ENCODE data around the gene PRKCA.
"Not testable (repeated sequence)": the region's sequence is repeated elsewhere in the genome, so short reads cannot be mapped to it uniquely, and the experiment has no call there.

The PRKCA gene

DNA sequence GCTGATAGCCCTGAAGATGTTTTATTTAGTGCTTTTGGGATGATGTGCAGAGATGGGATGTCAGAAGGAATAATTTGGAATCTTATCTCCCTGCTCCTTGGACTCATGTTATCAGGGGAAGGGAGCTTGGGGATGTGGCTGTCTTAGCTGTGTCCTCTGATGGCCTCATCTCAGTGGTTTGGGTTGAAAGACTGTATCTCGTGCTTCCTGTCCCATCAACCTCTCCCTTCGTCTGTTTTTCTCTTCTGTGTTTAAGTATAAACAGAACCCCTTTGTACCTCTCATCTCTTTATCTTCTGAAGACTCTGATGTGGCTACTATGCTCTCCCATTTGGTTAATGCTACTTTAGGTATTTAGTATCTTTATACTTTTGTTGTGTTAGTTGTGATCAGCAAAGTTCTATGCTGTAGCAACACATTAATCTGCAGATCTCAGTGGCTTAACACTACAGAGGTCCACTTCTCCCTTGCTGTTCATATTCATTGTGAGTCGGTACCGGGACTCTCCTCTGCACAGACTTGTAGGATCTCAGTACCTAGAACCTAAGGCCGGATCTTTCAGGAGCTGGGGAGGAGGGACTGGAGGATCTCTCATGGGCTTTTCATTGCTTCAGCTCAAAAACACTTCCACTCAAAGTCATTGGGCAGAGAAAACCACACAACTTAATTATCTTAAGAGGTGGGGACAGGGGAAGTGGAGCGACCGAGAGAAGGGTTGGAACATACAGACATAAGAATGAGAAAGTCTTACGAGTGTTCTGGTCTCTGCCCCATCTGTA is 28.8 kb downstream of the PRKCA start:
- DNase-seq: no peak

DNA sequence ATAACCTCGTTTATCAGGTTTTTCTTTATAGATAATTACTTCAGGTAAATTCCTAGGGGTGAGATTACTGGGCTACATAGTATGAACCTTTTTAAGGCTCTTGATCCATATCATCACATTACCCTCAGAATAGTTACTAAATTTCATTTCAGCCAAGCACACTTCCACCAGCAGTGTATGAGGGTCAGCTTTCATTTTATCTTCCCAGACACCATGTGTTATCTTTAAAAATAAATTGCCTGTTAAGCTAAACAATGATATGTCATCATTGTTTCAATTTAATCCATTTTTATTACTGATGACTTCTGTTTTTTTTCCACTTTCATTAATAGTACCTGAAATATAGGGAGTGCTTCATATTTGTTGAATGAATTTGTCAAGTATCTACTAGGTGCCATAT is 33.4 kb downstream of the PRKCA start:
- no peak for DNase-seq

DNA sequence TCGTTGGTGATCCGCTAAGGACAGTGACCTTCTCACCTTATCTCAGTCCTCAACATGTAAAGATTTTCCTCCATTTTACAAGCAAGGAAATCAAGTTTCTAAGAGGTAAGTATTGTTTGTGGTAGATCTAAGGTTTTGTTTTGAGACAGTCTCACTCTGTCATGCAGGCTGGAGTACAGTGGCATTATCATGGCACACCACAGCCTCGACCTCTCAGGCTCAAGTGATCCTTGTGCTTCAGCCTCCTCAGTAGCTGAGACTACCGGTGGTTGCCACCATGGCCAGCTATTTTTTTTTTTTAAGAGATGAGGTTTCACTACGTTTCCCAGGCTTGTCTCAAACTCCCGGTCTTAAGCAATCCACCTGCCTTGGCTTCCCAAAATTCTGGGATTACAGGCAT is 34.9 kb downstream of the PRKCA start:
- no peak for DNase-seq

DNA sequence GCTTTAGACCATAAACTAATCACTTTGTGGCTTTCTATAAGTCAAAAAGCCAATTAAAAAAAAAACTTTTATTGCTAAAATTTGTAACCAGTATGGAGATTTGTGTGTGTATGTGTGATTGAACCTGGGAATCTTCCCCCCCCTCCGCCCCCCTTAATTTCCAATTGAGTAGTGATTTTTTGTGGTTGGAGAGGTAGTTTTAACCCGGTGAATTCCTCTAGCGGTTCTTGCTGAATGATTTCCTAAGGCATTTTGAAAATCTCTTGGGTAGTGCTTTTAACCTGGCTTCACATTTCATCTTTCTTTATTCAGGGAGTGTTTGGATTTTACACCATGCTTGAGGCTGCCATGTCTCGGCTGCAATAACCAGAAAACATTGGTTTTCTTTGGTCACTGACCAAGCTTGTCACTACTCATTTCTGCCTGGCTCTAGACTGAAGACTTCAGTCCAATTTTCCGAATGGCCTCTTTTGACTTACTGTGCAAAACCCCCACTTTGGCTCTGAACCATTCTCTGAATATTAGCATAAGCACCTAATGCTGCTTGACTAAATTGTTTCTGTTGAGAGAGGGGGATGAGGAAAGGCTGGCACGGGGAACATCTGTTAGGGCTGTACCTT is 35.6 kb downstream of the PRKCA start:
- no peak for DNase-seq

DNA sequence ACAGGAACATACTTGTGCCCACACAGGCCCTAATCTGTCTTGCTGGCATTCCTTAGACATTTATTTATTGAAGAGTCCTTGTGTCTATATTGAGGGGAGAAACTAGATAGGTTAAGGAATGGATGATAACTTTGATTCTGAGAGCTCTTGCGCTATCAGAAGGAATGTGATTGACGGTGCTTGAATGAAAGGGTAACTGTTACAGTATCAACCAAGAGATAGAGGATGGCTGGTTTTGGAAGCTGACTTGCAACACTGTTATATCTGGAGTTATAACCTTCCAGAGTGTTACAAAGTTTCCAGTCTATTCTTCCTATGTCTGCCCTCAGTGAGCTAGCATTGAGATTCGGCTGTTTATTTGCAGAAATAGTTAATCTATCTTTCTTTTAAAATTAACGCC is 36.5 kb downstream of the PRKCA start:
- no peak for DNase-seq

DNA sequence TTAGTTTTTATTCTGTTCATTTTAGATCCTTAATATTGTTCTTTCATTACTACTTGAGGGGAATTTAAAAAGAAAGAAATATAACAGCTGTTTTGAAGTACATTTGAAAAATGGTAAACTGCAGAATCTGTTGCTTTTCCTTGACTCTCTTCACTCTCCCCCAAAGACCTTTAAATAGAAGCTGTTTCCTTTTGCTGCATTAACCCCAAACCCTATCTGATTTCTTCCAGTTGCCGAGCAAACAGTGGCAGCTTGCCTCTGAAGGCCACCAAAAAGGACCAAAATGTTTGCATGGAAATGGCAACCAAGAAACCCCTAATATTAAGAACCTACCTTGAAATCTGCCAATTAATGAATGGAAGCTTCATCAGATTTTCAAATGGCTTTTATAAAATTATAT is 37.1 kb downstream of the PRKCA start:
- no peak for DNase-seq

DNA sequence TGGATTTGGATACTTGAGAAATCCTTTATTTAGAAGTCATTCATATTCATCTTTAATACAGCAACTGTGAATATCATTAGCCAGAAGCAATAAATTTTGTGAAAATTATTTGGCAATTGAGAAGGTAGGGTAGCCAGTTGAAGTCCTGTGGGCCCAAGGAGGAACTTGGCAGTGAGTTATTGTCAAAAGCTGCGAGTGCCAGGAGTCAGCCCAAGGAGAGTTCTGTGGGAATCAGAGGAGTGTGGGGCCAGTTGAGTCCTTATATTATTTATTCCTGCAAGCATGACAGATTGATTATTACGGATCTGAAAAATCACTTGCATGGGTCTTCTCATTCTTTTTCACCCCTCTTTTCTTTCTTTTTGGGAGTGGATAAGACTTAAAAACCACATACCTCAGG is 38.3 kb downstream of the PRKCA start:
- DNase-seq: no peak

DNA sequence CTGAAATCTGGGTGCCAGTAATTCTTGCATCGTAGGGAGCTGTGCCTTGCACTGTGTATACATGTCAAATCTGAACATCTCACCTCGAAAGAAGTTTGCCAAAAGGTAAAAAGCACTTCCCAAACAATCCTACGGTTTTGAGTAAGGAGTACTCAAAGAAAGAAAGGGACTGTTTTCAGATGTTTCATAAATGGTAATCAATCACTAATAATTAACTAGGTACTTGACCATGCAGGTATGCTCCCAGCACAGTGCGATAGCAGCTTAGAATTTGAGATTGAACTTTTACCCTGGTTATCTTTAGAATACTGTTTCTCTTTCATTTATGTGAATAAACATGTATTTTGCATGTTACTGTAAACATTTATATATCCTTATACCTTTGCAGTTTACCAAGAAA is 39.0 kb downstream of the PRKCA start:
- DNase-seq: no peak

DNA sequence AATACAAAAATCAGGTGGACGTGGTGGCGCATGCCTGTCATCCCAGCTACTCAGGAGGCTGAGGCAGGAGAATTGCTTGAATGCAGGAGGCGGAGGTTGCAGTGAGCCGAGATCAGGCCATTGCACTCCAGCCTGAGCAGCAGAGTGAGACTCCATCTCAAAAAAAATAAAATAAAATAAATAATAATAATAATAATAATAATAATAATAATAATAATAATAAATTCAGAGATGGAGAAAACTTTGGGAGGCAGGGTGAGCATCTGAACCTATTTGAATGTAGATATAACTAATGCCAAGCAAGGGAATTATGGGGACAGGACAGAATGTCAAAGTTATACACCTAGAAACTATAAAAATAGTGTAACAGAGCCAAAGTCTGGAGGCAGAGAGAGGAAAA is 39.9 kb downstream of the PRKCA start:
- not testable (repeated sequence) for DNase-seq

DNA sequence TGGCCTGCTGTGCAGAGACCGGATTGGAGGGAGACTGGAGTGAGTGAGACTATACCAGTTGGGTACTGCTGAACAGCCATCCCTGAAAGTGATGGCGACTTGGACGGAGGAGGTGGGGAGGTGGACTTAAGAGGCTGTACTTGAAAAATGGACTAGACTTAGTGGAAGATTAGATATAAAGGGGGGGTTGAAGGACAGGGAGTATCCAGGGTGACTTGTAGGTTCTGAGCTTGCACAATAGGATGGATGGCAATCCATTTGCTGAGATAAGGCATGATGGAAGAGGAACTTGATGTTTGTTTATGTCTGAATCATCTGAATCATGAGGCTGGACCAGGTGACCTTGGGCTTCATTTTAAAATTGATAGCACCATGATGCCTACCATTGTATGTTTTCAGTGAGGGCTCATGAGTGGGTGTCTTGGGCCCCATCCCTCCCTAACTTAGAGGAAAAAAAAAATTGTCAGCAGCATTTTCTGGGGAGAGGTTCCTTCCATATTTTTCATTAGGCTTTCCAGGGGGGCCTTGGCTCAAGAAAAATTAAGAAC is 41.2 kb downstream of the PRKCA start:
- DNase-seq: no peak

DNA sequence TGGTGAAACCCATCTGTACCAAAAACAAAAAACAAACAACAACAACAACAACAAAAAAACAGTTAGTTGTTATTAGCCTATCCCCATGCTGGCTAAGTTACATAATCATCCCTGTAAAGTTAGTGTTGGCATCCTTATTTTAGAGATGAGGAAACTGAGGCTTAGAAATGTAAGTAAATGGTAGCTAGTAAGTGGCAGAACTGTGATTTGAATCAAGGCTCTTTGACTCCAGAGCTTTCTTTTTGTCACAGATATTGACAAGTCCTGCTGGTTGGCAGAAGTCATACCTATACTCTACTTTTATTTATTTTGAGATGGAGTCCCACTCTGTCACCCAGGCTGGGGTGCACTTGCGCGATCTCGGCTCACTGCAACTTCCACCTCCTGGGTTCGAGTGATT is 42.1 kb downstream of the PRKCA start:
- no peak for DNase-seq

DNA sequence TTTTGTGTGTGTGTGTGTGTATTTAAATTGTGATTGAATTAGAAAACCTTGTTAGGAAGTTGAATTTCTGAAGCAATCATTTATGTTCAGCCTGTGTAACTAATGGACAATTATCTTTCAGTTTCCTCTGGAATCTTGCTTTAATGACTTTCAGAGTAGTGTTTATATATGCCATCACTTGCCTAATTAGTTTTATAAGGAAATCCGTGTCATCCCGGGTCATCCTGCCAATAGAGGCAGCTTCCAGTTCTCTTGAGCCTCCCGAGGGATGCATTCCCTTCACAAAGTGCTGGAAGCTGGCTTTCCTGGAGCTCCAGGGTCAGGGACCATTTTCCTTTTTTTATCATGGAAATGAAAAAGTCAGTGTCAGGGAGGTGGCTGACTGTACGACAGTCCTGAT is 42.9 kb downstream of the PRKCA start:
- no peak for DNase-seq

DNA sequence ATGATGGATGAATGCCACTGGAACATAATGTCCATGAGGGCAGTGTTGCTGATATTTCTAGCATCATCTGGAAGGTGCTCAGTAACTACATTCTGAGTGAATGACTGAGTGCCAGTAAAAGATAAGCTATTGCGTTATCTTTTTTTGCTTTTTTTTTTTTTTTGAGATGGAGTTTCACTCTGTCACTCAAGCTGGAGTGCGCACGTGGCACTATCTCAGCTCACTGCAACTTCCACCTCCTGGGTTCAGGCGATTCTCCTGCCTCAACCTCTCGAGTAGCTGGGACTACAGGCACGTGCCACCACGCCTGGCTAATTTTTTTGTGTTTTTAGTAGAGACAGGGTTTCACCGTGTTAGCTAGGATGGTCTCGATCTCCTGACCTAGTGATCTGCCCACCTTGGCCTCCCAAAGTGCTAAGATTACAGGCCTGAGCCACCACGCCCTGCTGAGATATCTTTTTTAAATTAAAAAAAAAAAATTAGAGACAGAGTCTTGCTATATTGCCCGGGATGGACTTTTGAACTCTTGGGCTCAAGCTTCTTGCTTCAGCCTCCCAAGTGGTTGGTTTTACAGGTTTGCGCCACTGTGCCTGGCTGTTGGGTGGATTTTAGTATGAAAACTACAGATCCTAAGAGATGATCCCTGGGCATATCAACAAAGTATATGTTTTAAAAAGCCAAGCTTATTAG is 43.7 kb downstream of the PRKCA start:
- DNase-seq: not testable (repeated sequence)

DNA sequence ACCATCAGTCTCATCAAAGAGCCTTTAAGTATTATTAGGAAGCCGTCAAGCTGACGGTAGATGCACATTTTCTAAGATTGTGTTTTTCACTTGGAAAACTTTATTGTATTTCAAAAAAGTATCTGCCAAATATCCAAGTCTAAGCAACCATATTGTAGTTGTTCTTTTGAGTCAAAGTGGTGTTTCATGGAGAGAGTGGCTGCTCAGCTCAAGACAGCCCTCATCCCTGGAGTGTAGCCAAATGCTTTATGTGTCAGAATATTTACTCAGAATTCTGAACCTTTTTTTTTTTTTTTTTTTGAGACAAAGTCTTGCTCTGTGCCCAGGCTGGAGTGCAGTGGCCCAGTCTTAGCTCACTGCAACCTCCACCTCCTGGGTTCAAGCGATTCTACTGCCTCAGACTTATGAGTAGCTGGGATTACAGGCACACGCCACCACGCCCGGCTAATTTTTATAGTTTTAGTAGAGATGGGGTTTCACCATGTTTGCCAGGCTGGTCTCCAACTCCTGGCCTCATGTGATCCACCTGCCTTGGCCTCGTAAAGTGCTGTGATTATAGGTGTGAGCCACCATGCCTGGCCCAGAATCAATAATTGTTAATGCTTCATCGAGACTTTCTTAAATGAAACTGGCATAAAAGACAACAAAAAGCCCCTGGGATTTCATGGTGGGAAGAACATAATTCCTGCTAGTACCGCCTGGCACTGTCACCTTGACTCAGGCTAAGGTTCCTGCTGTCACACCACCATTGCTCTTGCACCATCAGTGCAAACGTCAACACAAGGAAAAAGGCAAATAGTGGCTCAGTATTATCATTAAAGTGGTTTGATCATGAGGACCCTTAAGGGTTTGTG is 45.5 kb downstream of the PRKCA start:
- peak; percentile 45 to 80 (median 57) for DNase-seq

DNA sequence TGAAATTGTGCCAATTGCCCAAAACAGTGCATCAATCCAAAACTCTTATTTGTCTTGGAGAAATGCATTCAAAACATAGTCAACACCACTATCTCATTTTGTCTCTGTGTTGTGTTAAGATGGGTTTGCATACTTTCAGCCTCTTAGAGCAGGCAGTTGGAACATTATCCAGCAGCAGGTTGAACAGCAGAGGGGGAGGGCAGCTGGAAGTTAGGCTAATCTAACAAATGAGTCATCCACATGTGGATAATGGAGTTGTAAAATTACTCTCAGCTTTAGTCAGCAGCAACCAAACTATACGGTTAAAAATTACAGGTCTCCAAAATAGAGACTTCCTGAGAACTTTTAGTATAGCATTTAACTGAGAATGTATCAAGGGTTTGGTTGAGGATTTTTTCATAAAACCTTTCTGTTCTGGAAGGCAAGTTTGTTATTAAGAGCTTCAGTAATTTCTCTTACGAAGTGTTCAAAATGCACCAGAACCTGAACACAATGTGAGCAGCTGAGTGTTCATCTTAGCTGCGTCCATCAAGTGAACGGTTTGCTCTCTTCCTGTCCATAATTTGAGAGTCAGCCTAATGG is 46.3 kb downstream of the PRKCA start:
- DNase-seq: peak; percentile 40 to 80 (median 68)

DNA sequence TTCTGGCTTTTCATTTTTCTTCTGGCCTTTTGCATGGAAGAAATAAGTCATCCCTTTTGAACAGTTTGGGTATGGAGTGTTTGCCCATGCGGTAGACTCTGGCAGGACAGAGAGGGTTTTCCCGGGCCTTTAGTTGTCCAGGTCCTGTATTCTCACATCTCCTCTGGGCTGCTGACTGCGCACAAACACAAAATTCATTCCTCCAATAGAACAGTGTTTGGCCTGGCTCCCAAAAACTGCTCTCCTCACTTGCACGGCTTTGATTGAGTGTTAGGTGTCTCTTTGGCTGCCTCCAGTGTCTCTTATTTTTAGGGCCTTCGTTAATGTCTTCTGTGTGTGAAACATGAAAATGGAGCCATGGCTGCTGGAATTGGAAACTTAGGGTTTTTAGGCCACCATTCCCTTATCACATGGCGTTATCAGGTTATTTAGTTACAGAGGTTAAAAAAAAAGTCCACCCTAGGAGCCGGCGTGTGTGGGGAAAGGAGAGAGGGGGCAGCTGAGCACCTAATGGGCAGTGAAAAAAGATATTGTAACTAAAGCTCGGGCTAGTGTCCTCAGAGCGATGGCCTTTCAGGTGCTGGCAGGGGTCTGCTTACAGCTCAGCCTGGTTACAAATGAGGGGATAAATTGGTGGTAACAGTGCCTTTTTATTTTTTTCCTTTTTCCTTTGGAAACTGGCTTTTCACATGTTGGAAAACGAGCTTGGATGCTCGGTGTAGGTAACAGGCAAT is 47.3 kb downstream of the PRKCA start:
- no peak for DNase-seq

DNA sequence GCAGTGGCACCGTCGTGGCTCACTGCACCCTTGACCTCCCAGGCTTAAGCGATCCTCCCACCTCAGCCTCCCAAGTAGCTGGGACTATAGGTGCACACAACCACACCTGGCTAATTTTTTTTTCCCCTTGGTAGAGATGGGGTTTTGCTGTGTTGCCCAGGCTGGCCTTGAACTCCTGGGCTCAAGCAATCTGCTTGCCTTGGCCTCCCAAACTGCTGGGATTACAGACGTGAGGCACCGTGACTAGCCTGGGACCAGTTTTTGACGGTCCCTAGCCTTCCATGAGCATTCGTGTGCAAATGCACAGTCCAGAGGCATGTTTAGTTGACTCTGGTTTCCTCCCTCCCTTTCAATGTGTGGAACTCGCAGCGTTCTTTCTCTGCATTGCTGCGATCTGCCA is 48.2 kb downstream of the PRKCA start:
- DNase-seq: not testable (repeated sequence)

DNA sequence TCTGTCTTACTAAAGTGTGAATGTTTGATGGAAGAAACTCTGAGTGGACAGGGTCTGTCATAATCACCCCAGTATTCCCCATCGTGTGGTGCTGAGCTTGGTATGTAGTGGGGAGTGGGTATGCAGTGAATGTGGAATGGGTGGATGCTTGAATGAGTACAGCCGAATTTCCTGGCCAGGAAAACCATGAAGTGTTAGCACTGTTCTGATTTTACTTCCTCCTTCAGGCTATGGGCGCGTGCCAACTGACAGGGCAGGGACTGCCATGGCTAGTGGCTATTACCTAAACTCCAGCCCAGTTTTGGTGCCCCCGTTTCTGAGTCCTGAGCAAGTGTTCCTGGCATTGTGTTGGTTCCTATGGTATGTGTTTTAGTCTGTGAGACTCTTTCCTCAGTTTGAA is 48.6 kb downstream of the PRKCA start:
- DNase-seq: no peak

DNA sequence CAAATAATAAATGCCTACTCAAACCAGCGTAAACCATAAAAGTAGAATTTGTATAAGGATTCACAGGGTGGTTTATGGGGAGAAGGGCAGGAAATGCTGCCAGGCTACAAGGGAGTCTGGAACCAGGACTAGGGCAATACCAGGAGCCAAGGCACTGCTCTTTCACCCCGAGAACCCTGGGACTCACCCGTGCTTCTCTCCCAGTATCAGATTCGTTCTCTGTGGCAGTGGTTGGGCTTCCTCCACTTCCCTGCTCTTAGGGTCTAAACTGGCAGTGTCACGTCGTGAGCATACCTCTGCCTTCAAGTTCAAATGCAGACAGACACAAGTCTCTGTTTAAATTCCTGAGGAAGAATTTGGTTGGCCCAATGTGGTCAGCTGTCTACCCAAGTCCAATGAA is 49.3 kb downstream of the PRKCA start:
- no peak for DNase-seq

DNA sequence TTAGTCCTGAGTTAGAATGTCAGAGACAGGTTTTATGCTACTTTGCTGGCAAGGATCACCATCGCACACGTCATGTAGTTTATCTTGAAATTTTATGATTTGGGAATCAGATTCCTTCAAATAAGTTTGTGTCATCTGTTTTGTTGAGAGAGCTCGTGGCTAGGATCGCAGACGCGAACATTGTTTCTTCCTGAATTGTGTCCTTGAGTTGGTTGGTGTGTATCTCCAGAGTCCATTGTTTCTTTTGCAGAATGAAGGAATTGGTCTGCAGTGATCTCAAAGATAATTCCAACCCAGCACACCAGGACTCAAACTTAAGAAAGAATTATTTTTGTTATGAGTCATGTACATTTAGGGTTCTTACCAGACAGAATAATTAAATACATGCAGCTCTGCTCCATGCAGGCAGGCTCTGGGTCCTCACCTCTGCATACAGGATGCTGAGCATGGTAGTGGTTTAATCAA is 51.6 kb downstream of the PRKCA start:
- DNase-seq: no peak

DNA sequence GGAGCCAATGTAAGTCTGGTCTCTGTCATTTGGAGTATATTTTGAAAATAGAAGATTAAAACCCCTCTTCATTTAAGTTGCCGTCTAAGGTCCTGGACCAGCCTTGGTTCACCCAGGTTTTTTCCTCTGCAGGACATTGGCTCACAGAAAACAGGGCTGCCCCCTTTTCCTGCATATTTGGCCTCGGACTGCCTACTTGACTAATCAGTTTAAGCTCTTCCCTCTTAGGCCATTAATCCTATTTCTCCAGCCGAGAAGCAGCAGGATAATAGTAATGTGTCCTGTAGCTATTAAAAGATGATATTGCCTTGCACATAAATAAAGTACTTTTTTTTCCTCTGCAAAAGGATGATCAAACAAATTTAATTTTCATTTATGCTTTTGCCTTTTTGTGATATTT is 52.1 kb downstream of the PRKCA start:
- no peak for DNase-seq

DNA sequence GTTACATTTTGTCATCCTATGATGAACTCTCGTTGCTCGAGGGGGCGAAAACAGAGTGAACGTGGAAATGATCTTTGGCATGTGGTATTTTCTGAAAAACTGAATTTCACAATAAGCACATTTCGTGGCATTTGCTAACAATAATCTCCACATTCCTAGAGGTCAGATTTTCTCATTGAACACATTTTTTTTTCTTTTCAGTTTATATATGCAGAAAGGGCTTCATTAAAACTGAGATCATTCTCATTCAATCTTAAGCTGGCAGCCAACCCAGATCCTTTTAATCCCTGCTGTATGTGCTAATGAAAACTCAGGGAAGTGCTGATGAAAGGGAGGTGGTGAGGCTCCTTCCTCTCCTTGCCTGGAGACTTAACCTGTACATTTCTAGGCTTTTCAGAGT is 52.6 kb downstream of the PRKCA start:
- DNase-seq: no peak

Data from NCI-H1417 (cell line).